GM08714 (cell line): ENCODE results near the gene ARHGAP26.
"Not testable (repeated sequence)": the region's sequence is repeated elsewhere in the genome, so short reads cannot be mapped to it uniquely, and the experiment has no call there.

Experiments used
- H3K4me3 ChIP-seq: fragments of 200-500 bp; sonication (Bioruptor generic); 2 replicates; pipeline ENCODE4 v1.5.1; 2014; ENCODE audit warnings: mild to moderate bottlenecking, low read length, inconsistent platforms
- ZNF274 ChIP-seq: IDR thresholded peaks from 2 replicates; pipeline ENCODE4 v1.6.1; 2012; ENCODE audit warnings: mild to moderate bottlenecking, low read depth, low read length

The ARHGAP26 gene

DNA sequence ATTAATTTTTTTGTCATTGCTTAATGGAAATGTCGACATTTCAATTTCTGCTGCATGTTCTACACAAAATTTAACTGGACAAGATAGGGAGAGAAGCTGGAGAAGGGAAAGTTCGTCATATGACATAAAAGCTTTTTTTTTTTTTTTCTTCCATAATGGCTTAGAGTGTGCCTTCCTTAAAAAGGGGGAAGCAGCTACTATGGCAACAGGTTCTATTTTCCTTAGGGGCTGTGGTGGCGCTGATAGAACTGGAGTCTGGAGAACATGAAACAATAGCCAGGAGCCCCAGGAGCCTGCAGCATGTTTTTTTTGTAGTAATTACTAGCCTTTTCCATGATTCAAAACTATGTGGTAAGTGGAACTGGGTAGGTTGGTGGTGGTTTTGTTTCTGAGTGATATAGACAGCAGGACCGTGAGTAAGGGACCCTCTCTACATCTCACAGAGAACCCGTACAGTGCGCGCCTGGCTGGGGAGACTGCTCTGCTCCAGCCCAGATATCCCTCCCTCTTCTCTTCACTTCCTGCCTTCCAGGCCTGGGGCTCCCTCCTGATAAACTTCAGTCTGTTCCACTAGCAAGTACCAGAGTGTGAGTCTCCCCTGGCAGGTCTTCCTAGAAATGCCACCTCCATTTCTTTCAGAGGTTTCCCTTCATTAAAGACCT is 331.7 kb downstream of the ARHGAP26 start:
- H3K4me3 ChIP-seq, result no peak overlapping the region

DNA sequence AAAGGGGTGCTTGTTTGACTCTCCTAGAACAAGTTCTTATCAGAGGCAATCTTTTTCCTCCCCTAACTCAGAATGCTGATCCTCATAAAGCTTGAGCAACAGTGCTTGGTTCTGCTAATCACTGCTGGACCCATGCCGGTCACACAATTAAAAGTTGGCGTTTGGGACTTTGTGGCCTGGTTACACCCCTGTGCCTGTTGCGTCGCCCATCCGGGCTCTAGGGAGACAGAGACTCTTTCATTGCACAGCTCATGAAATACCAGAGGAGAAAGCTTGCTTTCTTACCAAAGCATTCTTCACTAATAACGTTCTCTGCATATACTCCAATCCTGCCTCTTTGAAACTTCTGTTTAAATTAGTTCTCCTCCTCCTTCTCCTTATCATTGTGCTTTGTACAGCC is 332.2 kb downstream of the ARHGAP26 start:
- no peak overlapping the region for H3K4me3 ChIP-seq
- TF ChIP-seq ZNF274, result no peak

More for the DNA sequence above, 331.7 kb downstream of the ARHGAP26 start:
- TF ChIP-seq ZNF274, result no peak

DNA sequence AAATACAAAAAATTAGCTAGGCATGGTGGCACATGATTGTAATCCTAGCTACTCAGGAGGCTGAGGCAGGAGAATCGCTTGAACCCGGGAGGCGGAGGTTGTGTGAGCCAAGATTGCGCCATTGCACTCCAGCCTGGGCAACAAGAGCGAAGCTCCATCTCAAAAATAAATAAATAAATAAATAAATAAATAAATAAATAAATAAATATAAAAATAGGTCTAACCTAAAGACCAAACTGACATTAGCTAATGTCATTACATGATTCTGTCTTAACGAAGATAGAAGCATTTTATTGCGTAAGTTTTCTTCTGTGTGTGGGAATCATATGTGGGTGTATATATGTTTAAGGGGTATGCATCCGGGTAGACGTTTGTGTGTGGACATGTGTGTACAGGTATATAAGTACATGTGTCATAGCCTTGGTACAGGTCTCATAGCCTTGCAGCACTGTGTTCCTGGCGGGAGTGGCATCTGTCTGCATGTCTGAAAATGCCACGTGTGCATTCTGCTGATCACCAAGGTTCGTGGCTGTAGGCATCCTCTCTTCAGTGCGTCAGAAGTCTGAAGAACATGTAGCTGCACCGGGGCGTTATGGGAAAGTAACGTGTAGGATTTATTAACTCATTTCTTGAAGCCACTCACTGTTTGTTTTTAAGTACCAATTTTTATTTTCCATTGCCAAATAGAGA is 335.2 kb downstream of the ARHGAP26 start:
- TF ChIP-seq ZNF274, result no peak
- H3K4me3 ChIP-seq, result no peak overlapping the region

DNA sequence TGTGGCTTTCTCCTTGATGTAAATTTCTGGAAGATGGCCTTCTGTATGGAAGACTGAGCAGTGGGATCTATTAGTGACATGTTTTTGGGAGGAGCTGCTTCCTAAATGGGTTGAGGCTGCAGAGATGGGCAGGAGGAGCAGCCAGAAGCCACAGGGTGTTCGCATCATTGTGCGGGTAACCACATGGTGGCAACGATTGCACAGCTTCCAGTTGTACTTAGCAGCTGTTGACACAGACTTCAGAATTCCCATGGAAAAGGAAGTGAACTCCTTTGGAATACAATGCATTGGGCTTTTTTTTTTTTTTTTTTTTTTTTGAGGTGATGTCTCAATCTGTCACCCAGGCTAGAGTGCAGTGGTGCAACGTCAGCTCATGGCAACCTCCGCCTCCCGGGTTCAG is 336.0 kb downstream of the ARHGAP26 start:
- H3K4me3 ChIP-seq, result no peak overlapping the region
- no peak for TF ChIP-seq ZNF274

DNA sequence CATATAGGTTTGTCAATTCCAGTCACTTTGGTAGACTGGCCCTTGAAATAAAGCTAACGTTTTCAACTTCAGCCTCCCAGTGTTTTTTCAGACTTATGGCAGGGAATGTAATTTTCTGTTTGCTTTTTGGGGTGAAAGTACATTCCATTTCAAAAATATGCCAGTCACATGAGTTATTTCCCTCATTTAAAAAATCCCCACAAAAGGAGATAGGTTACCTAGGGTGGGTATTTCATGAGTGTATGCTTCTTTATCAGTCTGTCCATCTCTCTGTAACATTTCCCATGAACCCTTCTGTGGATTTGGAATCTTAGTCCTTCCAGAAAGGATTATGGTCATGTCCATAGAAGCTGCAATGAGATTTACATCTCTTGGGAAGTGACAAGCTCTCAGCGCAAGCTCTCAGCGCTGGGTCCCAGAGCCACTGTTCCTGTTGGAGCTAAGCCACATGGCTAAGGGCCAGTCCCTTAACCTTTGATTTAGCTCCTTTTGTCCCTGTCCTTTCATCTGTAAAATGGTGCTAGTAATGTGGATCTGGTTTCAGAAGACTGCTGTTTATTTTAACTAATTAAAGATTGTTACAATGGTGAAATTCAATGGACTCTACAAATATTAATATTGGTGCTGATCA is 338.4 kb downstream of the ARHGAP26 start:
- H3K4me3 ChIP-seq, result no peak overlapping the region
- no peak for TF ChIP-seq ZNF274

DNA sequence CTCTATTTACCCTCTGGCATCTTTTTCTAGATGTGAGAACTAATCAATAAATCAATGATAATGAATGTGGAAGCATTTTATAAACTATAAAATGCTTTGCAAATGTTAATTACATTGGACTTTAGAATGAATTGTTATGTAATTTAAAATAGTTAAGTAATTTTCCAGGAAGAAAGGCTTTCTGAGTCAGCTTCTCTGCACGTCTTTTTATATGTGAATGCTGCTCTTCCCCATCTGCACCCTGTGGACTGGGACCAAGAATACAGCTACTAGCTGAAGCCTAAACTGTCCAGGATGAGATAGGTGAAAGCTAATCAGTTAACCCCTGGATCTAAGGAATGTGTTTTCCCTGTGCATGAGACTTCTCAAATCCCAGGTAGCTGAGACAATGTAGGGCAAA is 340.4 kb downstream of the ARHGAP26 start:
- no peak overlapping the region for H3K4me3 ChIP-seq
- TF ChIP-seq ZNF274, result no peak

DNA sequence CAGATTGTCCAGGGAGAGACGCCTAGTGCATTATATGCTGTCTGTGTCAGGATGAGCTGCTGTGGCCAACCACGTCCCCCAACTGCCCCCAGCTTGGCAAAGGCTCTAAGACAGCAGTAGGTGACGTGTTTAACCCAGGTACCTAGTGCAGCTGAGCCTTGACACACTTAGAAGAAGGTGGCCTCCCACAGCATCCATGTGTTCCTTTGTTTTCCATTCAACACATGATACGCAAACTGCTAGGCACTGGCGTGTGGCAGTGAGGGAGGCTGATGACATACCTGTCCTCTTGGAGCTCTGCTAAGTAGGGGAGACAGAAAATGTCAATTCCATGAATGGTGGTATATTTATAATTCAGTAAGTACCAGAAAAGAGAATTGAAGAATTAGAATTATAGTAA is 341.6 kb downstream of the ARHGAP26 start:
- no peak for TF ChIP-seq ZNF274

DNA sequence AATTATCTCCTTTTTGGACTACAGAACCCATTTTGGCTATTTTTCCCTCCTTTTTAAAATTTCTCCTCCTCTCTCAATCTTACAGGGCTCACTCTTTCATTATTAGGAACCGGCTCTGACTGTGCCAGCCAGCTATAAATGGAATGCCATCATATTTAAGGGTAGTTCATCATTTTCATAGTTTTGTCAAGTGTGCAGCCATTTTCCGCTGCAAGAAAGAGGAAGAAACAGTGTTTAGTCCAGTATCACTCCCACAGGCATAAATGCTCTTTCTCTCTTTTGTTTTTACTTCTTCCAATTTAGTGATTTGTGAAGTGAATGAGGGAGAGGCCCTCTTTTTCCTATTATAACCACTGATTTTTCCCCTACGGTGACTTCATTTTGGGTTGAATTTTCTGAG is 343.3 kb downstream of the ARHGAP26 start:
- TF ChIP-seq ZNF274, result no peak

More for the DNA sequence above, 341.6 kb downstream of the ARHGAP26 start:
- H3K4me3 ChIP-seq, result no peak overlapping the region

DNA sequence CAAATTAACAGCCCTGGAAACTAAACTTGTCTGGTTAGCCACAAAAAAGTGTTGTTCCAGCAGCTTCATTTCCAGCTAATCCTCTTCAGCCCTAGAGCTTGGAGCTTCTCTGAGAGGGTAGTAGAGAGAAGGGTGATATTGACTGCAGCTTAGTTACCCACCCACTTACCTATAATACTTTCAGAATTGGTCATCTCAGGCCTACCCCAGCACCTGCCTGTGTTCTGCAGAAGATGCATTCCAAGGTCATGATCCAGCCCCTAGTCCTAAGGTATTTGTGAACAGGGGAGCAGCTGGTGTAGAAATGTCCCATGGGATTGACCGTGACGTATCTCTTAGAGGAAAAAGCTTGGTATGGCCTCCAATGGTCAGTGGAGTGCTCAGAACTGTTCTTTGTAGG is 344.3 kb downstream of the ARHGAP26 start:
- no peak overlapping the region for H3K4me3 ChIP-seq
- TF ChIP-seq ZNF274, result no peak

More for the DNA sequence above, 343.3 kb downstream of the ARHGAP26 start:
- no peak overlapping the region for H3K4me3 ChIP-seq

DNA sequence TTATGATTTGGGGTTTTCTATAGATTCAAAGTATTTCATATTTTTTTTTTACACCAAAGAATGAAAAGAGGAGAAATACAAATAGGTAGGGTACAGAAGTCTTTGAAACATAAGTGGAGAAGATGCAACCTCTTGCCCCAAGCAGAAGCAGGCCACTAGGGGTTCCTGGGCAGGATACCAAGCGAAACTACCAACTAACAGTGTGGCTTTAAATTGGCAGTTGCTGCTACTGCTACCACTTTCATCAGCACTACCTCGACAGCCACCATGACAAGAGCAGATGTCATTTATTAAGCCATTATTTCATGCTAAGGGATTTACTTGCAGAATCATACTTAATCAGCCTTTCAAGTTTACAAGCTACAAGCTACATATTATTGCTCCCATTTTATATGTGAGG is 345.2 kb downstream of the ARHGAP26 start:
- no peak for TF ChIP-seq ZNF274
- no peak overlapping the region for H3K4me3 ChIP-seq

DNA sequence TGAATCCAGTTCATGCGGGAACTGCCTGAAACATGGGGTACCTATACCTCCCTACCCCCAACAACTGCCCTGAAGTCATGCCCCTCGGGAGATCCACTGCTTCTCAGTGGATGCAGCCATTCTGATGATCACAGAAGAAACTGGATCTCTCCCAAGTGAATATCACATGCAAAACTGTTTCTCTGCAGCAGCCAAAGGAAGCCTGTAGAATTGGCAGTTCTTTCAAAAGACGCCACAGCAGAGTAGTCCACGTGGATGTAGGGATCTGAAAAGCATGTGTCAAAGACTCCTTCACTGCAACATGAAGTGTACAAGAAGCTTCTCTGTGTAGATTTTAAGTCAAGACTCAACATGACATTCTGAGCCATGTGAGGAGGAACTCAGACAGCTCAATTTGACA is 346.6 kb downstream of the ARHGAP26 start:
- H3K4me3 ChIP-seq, result no peak overlapping the region
- no peak for TF ChIP-seq ZNF274

DNA sequence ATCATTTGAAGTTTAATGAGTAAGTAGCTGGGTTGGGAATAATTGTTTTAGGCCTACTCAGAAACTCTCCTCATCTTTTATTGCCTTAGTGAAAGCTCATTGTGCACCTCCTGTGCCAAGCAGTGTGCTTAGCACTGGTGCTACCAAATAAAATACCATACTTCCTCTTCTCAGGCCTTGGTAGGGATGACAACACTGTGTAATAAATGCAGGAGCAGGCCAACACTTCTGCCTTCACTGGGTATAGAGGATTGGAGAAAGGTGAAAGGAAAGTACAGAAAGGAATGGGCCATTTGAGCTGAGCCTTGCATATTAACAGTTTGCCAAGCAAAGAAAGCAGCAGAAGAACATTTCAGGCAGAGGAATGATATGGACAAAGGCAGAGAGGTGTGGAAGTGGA is 347.6 kb downstream of the ARHGAP26 start:
- no peak for TF ChIP-seq ZNF274

DNA sequence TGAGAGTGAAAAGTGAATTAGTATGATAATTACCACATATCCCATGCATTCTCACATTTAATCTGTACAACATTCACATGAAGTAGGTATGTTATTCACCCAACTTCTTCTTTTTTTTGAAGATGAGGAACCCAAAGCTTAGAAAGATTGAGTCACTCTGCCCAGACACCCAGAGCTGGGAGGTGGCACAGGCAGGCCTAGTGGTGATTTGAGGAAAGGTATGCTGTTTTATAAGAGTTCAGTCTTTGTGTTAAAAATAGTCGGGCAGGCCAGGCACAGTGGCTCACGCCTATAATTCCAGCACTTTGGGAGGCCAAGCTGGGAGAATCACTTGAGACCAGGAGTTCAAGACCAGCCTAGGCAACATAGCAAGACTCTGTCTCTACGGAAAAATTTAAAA is 348.0 kb downstream of the ARHGAP26 start:
- TF ChIP-seq ZNF274, result no peak
- no peak overlapping the region for H3K4me3 ChIP-seq

More for the DNA sequence above, 347.6 kb downstream of the ARHGAP26 start:
- H3K4me3 ChIP-seq, result no peak overlapping the region

DNA sequence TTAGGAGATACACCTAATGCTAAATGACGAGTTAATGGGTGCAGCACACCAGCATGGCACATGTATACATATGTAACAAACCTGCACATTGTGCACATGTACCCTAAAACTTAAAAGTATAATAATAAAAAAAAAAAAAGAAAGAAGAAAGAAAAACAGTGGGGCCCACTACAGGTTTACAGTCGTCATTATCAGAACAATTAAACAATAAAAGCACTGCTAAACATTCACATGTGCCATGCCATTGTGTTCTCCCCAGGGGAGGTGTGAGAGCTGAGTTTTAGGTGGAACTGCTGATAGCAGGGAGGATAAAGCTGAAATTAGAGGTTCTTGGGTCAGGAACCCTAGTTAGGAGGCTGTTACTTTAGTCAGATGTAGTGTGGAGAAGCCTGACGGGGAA is 348.6 kb downstream of the ARHGAP26 start:
- not testable (repeated sequence) for H3K4me3 ChIP-seq

DNA sequence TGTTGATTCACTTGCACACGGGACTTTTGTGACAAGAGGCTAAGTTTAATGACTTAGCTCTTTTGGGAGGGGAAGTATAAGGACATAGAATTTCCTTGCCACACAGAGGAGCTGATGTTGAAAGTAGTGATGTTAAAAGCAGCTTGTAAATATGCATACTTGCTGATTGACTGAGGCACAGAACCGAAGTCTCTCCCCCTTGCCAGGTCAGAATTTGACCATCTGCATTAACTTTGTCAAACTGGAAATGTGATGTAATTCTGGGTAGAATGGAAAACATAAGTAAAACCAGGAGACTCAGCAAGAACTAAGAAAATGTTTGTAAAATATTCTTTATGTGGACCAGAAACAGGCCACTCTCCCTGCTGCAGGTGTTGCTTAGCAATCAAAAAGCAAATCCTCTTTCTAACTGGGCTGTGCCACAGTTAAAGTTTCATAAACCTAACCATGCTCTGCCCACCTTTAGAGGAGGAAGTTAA is 349.2 kb downstream of the ARHGAP26 start:
- TF ChIP-seq ZNF274, result no peak
- no peak overlapping the region for H3K4me3 ChIP-seq
